Adipocyte (in vitro differentiated cells): ENCODE measurements around the gene FIP1L1.
A peak's percentile ranks its signal among the peaks of the same experiment; 100 is the strongest.

Source experiments
- DNase-seq: peaks from one replicate; pipeline ENCODE4 v3.0.0-alpha.2; 2015; ENCODE audit warnings: low read depth
- H3K27me3 ChIP-seq: replicated peaks from 2 replicates; pipeline ENCODE4 v1.7.0; 2013; ENCODE audit warnings: mild to moderate bottlenecking, low read length, moderate library complexity; ENCODE audit not compliant: control insufficient read depth, insufficient read depth
- H3K36me3 ChIP-seq: 2 replicates; pipeline ENCODE4 v1.7.0; 2013; ENCODE audit warnings: low read length, mild to moderate bottlenecking, moderate library complexity; ENCODE audit not compliant: control insufficient read depth, insufficient read depth, severe bottlenecking
- H3K4me1 ChIP-seq: 2 replicates; pipeline ENCODE4 v1.7.0; 2013; ENCODE audit warnings: mild to moderate bottlenecking, low read length, moderate library complexity; ENCODE audit not compliant: control insufficient read depth, insufficient read depth
- H3K4me3 ChIP-seq: 2 replicates; pipeline ENCODE4 v1.7.0; 2013; ENCODE audit warnings: mild to moderate bottlenecking, low read length, moderate library complexity
- H3K9ac ChIP-seq: 2 replicates; pipeline ENCODE4 v1.7.0; 2013; ENCODE audit warnings: mild to moderate bottlenecking, low read length, moderate library complexity
- H3K9me3 ChIP-seq: 2 replicates; pipeline ENCODE4 v1.7.0; 2013; ENCODE audit warnings: mild to moderate bottlenecking, low read length, moderate library complexity; ENCODE audit not compliant: control insufficient read depth

Gene FIP1L1

DNA sequence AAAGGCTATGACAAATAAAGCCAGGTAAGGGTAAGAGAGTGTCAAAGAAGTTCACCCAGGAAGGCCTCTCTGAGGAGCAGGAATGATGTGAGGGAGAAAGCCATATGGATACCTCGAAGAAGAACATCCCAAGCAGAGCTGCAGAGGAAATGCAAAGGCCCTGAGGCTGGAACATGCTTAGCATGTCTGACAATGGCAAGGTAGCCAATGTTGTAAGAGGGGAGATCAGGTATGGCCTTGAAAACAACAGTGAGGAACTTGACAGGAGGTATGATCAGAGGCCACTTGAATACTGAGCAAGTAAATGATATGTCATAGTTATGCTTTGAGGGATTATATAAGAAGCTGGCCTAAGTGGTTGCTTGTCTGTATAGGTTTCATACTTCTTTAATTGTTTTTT is 15.3 kb upstream of the FIP1L1 start:
- H3K27me3 ChIP-seq, result no peaks in the 10 kb centered on the region

DNA sequence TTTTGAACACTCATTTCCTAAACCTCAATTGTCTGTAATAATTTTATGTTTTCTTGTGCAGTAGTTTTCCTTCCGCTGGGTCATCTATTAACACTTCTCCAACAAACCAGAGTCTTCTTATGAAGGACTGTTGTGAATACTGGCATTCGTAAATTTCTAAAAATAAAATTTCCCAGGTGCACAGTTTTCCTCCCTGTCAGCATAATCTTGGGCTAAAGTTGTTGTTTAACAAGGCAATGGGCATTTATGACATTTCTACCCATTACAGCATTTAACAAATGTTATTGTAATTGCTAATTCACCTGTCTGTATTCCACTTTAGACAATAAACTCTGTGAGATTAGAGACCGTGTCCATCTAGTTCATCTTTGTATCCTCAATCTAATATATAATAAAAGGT is 12.8 kb upstream of the FIP1L1 start:
- no peaks in the 10 kb centered on the region for H3K27me3 ChIP-seq
- H3K9me3 ChIP-seq, result no peaks in the 10 kb centered on the region
- DNase-seq, result no peak
- H3K4me3 ChIP-seq, result peak overlapping the region; percentile 98
- no peaks in the 10 kb centered on the region for H3K36me3 ChIP-seq
- peaks cover 41% of the 10 kb centered on the region for H3K4me1 ChIP-seq
- peak overlapping the region; percentile 94 for H3K9ac ChIP-seq

More for the DNA sequence above, 15.3 kb upstream of the FIP1L1 start:
- H3K4me1 ChIP-seq, result peaks cover 52% of the 10 kb centered on the region
- H3K9ac ChIP-seq, result no peak overlapping the region
- H3K4me3 ChIP-seq, result peak overlapping the region; percentile 98
- H3K9me3 ChIP-seq, result no peaks in the 10 kb centered on the region
- no peak for DNase-seq
- H3K36me3 ChIP-seq, result no peaks in the 10 kb centered on the region

DNA sequence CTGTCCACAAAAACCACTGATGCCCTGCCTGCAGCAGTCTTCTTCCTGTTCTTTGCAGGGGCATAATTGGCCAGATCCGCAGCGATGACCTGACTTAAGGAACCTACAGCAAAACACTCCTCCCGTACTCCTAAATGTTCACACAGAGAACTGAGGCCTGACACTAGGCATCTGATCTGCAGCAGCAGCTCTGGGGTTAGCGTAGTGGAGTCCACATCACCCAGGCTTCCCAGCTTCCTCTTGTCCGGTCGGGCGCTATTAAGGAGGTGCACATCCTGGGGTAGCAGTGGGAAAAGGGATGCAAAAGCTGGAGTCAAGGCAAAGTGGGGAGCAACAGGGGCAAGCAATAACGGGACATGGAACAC is 12.3 kb upstream of the FIP1L1 start:
- Histone ChIP-seq H3K36me3 (no peaks in the 10 kb centered on the region), H3K4me3 (peak overlapping the region; percentile 98), H3K27me3 (no peaks in the 10 kb centered on the region), H3K9me3 (no peaks in the 10 kb centered on the region), H3K9ac (peak overlapping the region; percentile 94), H3K4me1 (peaks cover 41% of the 10 kb centered on the region)
- DNase-seq, result peak; percentile 36

DNA sequence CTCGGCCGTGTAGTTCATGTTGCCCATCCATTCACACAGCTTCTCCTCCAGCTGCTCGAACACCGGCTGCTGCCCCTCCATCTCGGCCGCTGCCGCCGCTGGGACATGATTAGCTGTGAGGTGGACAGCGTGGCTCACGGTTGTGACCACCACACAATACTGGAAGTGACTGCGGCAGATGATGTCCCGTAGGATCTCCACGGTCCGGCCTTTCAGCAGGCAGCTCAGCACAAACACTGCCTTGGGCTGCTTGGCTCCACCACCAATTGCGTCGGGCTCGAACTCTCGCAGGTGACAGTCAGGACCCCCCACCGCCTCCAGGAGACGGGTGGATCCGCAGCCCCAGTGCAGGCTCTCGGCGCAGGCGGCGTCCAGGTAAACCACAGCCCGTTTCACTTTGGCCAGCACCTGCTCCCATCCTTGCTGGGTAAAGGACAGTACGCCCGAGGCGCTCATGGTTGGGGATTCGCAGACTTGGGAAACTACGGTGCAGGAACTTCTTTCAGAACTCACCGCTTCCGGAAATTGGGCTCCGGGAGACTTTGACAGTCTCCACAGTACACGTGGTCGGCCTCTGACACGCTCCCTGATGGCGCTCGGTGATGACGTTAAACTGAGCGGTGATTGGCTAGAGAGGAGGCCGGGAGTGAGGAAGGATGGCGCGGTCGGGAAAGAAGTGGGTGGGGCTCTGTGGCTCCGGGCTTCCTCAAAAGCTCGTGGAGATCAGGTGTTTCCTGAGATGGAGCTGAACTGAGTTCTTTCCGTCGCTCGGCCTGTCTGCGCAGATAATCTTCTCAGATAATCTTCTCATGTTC is 11.7 kb upstream of the FIP1L1 start, which contains the start of gene SCFD2:
TSS of gene SCFD2 (minus strand) at position 576 of the 815 bp plus-strand sequence.
- H3K36me3 ChIP-seq, result no peaks in the 10 kb centered on the region
- peak; percentile 99 for DNase-seq
- no peaks in the 10 kb centered on the region for H3K9me3 ChIP-seq
- peak within 1 kb of the TSS; percentile 94 for H3K9ac ChIP-seq
- H3K4me1 ChIP-seq, result peaks cover 41% of the 10 kb centered on the region
- H3K27me3 ChIP-seq, result no peaks in the 10 kb centered on the region
- peak within 1 kb of the TSS; percentile 98 for H3K4me3 ChIP-seq

GRCh38 chr4:53366301-53366716 is 11.1 kb upstream of the FIP1L1 start:
- DNase-seq, result no peak
- Histone ChIP-seq H3K36me3 (no peaks in the 10 kb centered on the region), H3K9me3 (no peaks in the 10 kb centered on the region), H3K27me3 (no peaks in the 10 kb centered on the region), H3K4me1 (peaks cover 35% of the 10 kb centered on the region), H3K9ac (peak overlapping the region; percentile 94), H3K4me3 (peak overlapping the region; percentile 98)

GRCh38 chr4:53367721-53368120 is 9.7 kb upstream of the FIP1L1 start:
- no peak for DNase-seq
- Histone ChIP-seq H3K27me3 (no peaks in the 10 kb centered on the region), H3K9ac (no peak overlapping the region), H3K4me1 (peaks cover 23% of the 10 kb centered on the region), H3K4me3 (no peak overlapping the region), H3K9me3 (no peaks in the 10 kb centered on the region), H3K36me3 (no peaks in the 10 kb centered on the region)

- Histone ChIP-seq H3K9ac (no peak overlapping the region), H3K4me1 (peaks cover 2% of the 10 kb centered on the region), H3K4me3 (no peak overlapping the region), H3K9me3 (no peaks in the 10 kb centered on the region), H3K27me3 (no peaks in the 10 kb centered on the region), H3K36me3 (no peaks in the 10 kb centered on the region)
- no peak for DNase-seq
Observed at GRCh38 chr4:53371049-53371448, 6.4 kb upstream of the FIP1L1 start.

DNA sequence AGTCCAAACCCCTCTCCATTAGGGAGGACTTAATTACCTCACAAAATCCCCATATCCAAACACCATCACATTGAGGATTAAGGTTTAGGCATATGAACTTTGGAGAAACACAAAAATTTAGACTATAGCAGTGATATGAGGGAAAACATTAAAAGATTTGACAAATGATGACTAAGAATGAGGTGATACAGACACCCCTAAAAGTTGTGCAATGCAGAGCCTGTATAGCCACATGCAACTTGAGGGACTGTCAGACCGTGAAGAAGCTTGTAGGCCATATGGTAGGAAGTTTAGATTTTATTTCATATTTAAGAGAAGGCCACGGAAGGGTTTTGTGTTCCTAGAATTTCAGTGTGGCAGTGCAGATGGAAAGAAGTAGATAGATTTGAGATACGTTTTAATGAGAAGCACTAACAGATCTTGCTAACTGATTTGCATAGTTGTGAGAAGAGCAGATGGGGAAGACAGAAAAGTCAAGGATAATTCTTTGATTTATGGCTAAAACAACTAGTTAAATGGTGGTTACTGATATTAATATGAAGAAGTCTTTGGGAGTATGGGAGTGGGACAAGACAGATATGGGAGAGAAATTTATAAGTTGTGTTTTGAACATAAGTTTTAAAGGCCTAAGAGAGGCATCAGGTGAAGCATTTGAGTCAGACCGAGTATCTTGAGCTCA is 5.5 kb upstream of the FIP1L1 start:
- DNase-seq, result no peak
- Histone ChIP-seq H3K9me3 (no peaks in the 10 kb centered on the region), H3K4me3 (no peak overlapping the region), H3K9ac (no peak overlapping the region), H3K4me1 (peaks cover 2% of the 10 kb centered on the region), H3K36me3 (no peaks in the 10 kb centered on the region), H3K27me3 (no peaks in the 10 kb centered on the region)

DNA sequence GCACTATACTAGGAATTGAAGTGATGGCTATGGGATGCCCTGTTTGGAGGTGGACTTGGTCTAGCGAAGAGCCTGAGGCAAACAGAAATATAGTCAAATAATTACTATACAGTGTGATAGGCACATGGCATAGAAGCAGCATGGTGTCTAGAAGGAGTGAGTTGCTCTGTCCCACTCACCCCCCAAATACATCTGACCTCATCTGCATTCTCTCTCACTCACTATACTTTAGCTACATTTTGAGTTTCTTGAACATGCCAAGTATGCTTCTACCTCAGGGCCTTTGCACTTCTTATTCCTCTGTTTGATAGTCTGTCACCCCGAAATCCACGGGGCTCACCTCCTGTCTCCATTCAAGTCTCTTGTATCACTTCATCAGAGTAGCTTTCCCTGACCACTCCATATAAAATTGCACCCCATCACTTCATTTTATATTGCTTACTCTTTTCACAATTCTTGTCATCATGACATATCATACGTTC is 2.6 kb upstream of the FIP1L1 start:
- Histone ChIP-seq H3K4me3 (no peak overlapping the region), H3K9me3 (no peaks in the 10 kb centered on the region), H3K36me3 (no peaks in the 10 kb centered on the region), H3K4me1 (peaks cover 18% of the 10 kb centered on the region), H3K27me3 (no peaks in the 10 kb centered on the region), H3K9ac (no peak overlapping the region)
- no peak for DNase-seq

- DNase-seq, result peak; percentile 3
- H3K4me3 ChIP-seq, result peak overlapping the region; percentile 94
- no peaks in the 10 kb centered on the region for H3K9me3 ChIP-seq
- H3K9ac ChIP-seq, result peak overlapping the region; percentile 95
- H3K27me3 ChIP-seq, result no peaks in the 10 kb centered on the region
- H3K36me3 ChIP-seq, result no peaks in the 10 kb centered on the region
- peaks cover 23% of the 10 kb centered on the region for H3K4me1 ChIP-seq
Observed at GRCh38 chr4:53376900-53377299, 541 bp upstream of the FIP1L1 start.

GRCh38 chr4:53378171-53378482 is 686 bp downstream of the FIP1L1 start:
- H3K4me3 ChIP-seq, result peak overlapping the region; percentile 94
- peak overlapping the region; percentile 95 for H3K9ac ChIP-seq
- H3K9me3 ChIP-seq, result no peaks in the 10 kb centered on the region
- H3K36me3 ChIP-seq, result peaks cover 11% of the 10 kb centered on the region
- H3K4me1 ChIP-seq, result peaks cover 23% of the 10 kb centered on the region
- no peaks in the 10 kb centered on the region for H3K27me3 ChIP-seq
- no peak for DNase-seq
